ENCODE data around the gene CNTNAP2.

DNA sequence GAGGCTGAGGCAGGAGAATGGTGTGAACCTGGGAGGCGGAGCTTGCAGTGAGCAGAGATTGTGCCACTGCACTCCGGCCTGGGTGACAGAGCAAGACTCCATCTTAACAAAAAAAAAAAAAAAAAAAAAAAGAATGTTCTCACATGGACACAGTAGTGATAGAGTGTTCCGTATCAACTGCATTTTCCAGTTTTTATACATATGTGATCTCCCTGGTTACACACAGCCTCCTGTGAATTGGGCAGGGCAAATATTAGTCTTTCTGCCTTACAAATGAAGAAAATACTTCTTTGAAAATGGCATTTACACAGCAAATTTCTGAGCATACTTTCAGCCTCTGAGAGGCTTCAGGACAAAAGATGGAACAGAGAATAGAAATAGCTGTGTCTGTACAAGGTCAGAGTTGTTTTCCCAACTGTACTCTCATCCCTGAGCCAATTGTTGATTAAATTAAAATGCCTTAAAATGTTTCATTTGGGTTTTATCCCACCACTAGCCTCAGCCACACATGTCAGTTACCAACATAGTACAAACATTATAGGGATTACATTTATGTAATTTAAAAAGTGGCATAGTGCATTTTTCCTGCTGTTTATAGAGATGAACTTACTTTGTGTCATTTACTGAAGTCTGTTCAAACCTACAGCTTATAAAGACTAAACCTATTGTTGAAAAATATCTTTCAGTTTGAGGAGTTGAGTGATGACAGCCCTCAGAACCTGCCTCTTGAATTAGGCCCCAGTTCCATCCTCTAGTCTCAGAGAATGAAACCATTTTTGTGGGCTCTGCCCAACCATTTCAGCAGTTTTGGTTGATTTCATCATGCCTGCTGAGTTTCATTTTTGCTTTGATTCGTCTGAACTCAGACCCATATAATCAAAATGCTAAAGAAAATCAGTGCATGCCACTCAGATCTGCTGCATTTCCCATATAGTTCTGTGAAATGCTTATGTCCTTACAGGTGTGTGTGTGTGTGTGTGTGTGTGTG, 1864.5 kb downstream of the CNTNAP2 start:
- TF ChIP-seq EZH2 (IDR thresholded peaks at IDR 0.05; ENCODE audit: insufficient read depth, poor library complexity, severe bottlenecking) (no peak), EZH2phosphoT487 (IDR thresholded peaks at IDR 0.05; ENCODE audit: insufficient read depth, low read depth) (no peak)

Data from GM23248 (cell line).